Hematopoietic multipotent progenitor cell treated with erythropoietin and hydrocortisone succinate and interleukin-3 and kit ligand, for 15 days (in vitro differentiated cells): ENCODE data around the gene PLEKHM3.
"Not testable (repeated sequence)": the region's sequence is repeated elsewhere in the genome, so short reads cannot be mapped to it uniquely, and the experiment has no call there.

Experiments used
- DNase-seq: peaks from one replicate; pipeline ENCODE4 v3.0.0-alpha.2; 2015; ENCODE audit warnings: low spot score

The PLEKHM3 gene

DNA sequence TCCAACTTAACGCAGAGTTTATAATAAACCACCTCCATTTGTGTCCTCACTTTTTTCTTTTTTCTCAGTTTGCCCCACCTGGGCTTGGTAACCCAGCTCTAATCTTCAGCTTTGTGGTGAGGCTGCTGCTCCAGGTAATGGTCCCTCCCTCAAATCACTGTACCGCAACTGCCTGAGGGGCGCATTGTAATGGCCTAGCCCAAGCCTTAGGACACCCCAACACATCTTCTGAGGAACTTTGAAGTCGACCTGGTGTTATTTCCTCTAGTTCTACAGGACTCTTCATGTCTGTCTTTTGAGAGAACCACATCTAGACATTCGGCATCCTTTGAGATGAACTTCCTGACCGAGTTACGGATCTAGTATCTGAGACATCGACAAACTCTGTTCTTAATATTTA, 99.7 kb downstream of the PLEKHM3 start:
- DNase-seq, result no peak

DNA sequence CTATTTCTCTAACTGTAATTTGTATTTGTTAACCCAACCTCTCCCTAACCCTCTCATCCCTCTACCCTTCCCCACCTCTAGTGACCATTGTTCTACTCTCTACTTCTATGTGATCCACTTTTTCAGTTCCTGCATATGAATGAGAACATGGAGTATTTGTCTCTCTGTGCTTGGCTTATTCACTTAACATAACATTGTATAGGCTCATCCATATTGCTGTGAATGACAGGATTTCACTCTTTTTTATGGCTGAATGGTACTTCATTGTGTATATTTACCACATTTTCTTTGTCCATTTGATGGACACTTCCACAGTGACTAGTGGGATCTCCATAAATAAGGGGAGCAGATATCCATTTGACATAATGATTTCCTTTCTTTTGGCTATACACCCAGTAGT, 103.7 kb downstream of the PLEKHM3 start:
- DNase-seq, result no peak

DNA sequence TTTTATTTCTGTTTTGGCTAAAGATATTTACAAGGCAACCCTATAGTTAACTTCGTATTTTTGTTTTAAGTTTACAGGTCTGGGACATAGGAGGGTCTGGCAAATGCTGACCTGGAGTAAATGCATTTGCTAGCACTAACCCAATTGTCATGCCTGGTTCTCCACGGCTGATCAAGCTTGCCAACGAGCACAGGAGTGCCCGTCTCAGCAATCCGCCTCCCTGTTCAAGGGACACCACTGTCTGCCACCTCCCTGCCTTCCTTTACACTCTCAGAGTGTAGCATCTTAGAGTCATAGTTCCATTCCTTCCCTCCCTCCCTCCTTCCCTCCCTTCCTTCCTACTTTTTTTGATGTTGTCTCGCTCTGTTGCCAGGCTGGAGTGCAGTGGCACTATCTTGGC, 104.6 kb downstream of the PLEKHM3 start:
- DNase-seq, result no peak

DNA sequence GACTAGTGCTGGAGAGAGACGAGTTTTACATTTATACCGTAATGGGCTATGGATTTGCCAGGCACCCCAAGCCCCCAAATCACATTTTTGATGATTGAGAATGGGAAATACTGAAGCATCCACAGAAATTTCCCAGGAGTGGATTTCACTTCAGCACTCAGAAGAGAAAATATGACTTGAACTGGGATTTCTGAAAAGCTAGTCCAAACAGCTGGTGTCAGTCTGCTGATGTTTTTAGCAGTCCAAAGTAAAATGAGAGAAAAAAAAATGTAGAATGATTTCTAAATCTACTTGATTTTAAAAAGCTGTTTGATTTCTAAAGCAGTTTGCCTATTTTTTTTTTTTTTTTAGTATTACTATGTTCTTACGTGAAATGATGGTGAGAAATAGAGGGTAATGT, 105.0 kb downstream of the PLEKHM3 start:
- no peak for DNase-seq

DNA sequence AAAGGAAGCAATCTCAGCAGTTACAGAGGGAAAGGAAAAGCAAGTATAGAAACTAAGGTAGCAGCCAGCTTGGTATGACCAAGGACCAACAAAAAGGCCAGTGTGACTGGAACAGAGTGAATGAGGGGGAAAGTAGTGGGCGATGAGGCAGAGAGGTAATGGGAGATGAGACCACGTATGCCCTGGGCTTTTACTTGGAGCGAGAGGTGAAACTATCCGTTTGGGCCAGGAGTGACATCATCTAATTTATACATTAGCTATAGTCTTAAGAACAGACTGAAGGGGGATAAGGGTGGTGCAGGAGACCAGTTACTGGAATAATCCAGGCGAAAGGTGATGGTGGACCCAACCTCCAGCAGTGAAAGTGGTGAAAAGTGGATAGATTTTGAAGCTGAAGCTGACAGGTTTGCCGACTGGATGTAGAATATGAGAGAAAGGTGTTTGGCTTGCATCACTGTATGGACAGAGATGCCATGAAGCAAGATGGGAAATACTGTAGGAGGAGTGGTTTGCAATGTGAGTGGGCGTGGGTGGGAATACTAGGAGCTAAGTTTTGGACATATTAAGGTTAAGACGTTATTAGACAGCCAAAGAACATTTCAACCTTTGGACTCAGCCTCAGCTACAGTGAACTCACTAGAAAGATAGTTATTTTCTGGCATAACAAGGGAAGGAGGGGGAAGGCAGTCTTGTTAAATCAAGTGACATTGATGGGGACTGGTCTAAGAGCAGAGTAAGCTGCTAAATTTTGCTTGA, 106.0 kb downstream of the PLEKHM3 start:
- DNase-seq, result no peak

DNA sequence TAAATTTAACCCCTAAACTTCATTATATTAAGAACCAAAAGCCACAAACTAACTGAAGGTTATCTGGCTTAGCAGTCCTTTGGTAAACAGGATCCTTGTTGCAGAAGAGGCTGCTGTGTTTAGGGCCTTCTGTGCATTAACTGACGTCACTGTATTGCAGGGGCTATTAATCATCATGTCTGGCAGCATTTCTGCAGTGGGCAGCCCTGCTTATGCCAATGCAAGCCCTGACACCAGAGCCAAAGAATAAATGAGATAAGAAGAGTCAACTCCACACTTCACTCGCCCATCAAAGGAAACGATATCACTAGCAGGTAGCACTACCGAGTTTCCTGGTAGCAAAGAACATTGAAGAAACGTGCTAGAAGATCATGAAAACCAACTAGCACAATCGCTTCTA, 110.6 kb downstream of the PLEKHM3 start:
- DNase-seq, result no peak

DNA sequence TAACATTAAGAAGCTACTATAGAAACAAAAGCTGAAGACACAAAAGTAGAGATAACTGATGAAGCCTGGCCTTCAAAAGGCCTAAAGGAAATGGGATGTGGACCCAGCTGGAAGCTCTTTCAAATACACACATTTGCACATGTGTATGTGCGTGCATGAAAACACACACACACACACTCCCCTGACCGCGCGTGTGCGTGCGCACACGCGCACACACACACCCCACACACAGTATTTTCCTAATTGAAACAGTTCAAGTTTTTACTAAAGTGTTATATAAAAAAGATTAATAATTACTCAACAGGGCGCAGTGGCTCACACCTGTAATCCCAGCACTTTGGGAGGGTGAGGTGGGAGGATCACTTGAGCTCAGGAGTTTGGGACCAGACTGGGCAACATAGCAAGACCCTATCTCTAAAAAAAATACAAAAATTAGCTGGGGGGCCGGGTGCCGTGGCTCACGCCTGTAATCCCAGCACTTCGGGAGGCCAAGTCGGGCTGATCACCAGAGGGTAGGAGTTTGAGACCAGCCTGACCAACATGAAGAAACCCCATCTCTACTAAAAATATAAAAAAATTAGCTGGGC, 111.5 kb downstream of the PLEKHM3 start:
- DNase-seq, result no peak

DNA sequence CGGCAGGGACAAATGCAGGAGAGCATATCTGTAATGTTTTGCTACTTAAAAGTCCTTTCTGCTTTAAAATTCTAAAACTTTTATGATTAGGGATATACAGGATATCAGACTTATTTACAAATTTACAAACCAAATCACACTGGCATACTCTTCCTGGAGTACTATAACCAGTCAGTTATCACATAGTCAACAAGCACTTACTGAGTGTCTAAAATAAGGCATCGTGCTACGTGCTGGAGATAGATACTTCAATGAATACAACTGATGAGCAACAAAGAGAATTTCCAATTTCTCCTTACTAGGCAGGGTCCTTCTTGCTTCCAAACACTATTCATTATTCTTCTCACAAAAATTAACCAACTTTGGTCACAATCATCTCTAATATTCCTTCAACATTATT, 113.5 kb downstream of the PLEKHM3 start:
- no peak for DNase-seq

DNA sequence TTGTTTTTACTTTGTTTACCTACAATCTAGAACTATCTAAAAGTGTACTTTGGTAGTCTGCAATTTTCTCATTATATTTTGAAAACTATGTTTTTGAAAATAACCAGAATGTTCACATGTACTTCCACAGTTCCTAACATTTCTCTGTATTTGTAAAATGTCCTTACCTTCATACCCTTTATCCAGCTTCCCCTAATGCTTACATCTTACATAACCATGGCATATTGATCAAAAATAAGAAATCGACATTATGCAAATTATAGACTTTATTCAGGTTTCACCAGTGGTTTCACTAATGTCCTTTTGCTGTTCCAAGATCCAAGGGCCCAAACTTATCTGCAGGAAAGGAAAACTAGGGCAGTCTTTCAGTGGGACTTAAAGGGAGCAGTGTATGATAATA, 114.1 kb downstream of the PLEKHM3 start:
- DNase-seq, result no peak

DNA sequence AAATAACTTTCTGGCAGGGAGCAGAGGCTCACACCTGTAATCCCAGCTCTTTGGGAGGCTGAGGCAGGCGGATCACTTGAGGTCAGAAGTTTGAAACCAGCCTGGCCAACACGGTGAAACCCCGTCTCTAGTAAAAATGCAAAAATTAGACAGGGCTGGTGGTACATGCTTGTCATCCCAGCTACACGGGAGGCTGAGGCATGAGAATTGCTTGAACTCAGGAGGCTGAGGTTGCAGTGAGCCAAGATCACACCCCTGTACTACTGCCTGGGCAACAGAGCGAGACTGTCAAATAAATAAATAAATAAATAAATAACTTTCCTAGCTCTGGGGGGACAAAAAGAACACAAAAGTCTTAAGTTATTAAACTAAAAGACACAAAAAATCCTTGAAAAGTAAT, 118.8 kb downstream of the PLEKHM3 start:
- not testable (repeated sequence) for DNase-seq

DNA sequence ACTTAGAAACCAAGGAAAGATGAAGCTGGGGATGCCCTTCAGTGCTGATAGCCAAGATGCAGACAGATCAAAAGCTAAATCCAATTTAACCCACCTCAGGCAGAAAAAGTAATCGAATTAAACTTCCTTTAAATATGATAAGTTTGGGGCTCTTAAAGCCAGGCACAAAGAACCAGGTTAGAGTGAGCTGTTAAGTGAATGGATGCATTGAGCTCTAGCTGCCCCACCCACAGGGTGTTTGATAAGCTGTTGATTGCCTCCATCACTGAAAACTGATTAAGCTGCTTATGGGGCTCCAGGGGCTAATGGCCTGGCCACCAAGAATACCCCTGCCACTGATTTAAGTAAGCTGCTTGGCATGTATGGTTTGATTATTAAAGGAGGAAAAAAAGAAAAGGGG, 119.8 kb downstream of the PLEKHM3 start:
- DNase-seq, result no peak

DNA sequence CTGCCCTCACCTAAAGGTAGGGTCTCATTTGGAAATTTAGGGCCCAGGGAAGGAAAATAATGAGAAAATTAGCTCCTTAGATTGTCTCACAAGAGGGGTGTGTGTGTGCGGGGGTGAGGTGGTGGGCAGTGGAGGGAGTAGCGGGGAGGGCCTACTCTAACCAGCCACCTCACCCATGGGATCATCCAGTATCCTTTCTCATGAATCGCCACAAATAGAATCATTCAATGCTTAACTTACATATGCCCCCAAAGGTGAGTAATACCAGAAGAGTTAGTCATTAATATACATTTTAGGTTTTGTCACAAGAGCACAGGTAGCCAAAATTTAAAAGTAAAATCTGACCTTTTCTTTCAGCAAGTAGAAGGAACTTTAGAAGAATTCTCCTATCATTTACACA, 122.1 kb downstream of the PLEKHM3 start:
- DNase-seq, result no peak

DNA sequence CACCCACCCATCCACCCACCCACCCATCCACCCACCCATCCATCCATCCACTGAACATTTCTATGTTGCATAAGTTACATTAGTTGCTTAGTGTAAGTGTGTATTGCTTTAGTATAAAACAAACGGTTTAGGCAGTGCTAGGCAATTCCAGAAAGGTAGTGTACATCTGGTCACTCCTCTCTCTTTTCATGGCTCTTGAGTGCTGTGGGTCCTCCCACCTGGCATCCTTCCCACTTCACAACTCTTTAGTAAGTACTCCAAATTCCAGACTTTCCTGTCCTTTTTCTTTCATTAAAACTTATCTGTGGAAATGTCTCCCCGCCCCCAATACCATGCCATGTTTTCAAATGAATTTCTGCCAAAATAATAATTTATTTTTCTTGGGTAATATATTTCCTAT, 122.5 kb downstream of the PLEKHM3 start:
- DNase-seq, result no peak

DNA sequence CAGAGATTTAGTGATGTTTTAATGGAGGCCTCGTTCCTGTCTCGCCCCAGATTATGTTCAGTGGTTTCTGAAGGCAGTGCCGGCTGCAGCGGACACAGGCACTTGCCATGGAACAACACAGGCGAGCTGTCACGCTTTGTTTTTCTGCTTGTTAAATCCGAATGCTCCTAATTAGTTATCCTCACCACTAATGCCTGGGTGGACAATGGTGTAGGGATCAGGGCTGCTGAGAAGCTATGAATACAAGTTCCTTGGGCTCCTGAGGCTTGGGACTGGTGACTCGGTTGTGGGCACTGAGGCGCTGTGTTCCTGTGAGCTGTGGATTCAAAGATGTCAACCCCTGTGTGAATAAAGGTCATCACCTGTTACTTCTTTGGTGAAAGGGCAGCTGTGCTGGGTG, 123.5 kb downstream of the PLEKHM3 start:
- no peak for DNase-seq

DNA sequence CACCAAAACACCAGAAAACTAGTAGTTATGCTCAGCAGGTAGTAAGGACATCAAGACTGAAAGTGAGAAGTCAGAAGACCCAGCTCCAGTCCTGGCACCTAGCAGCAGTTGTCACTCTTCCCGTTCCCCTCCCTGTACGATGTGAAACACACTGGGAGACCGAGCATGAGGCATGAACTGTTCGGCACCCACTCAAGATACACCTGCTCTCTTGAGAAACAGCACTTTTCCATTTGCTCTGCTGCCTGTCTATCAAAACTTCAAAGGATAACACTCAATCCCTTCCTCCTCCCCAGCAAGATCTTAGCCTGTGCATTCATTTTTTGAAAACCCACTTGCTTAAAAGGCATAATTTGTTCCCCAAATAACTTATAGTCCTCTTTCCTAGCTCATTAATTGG, 123.9 kb downstream of the PLEKHM3 start:
- no peak for DNase-seq

DNA sequence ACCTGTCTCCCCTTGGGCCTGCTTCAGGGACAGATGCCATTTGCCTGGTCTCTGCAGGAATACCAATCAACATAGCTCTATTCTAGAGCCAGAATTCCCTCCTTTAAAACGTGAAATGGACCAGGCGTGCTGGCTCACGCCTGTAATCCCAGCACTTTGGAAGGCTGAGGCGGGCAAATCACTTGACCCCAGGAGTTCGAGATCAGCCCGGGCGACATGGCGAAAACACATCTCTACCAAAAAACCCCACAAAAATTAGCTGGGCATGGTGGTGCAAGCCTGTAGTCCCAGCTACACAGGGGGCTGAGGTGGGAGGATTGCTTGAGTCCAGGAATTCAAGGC, 127.0 kb downstream of the PLEKHM3 start:
- no peak for DNase-seq

DNA sequence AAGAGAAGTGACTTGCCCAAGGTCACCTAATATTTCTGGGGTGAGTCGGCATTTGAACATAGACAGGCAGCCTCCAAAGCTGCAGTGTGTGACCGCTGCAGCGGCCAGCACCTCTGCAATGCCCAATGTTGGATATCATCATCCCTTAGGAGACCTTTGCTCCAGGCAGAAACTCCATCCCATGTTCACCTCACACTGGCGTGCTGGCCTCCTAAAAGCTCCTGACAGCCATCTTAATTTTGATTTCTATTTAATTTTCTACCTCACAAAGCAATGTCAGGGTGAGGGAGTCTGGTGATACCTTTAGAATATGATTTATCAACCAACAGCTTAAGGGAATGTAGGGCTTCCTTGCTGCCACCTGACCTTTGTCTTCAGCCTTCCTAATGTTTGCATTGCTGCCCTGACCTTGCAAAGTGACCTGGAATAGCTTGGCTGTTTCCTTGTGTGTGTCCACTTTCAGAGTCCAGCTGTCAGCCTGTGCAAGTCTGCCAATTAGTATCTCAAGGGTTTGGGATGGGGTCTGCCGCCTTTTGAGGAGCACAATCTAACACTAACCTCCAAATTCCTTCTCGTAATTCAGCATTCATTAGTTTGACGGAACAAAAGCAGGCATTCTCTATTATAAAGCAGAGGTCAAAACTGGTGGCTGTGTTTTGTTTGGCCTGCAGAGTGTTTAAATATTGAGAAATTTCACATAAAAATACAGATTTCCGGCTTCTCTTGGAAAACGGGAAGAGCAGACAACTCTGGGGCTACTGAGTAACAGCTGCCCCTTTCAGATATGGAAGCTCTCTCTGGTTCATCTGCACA, 127.6 kb downstream of the PLEKHM3 start:
- DNase-seq, result no peak

DNA sequence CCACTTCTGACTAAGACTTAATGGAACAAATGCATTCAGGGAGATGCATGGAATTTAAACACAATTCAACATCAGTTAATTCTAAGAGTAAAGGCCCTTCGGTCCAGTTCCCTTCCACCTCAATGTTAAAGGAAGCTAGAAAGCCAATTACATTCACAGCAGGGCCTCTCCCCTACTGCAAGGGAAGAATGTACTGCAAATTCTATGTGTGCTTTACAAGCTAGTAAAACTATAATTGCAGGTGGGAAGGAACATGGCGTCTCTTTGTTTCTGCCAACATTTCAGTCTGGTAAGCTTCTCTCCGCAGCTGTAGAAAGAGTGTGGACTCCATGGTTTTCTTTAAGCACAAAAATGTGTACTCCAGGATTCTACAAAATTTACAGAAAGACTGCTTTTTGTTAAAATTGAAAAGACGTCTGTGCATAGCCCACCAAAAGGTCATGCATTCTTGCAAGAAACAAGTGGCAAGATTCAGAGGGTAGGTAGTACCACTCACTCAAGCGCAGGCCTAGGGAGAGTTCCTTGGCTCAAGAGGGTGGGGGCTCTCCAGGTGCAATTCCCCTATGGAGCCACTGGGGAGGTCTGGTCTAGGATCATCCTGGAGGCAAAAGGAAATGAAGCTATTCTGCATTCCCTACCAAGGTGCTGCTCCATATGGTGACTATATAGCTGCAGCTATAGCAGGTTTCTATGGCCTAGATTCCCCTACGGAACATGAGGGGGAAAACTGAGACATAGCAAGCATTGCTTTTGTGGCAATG, 128.6 kb downstream of the PLEKHM3 start:
- no peak for DNase-seq

DNA sequence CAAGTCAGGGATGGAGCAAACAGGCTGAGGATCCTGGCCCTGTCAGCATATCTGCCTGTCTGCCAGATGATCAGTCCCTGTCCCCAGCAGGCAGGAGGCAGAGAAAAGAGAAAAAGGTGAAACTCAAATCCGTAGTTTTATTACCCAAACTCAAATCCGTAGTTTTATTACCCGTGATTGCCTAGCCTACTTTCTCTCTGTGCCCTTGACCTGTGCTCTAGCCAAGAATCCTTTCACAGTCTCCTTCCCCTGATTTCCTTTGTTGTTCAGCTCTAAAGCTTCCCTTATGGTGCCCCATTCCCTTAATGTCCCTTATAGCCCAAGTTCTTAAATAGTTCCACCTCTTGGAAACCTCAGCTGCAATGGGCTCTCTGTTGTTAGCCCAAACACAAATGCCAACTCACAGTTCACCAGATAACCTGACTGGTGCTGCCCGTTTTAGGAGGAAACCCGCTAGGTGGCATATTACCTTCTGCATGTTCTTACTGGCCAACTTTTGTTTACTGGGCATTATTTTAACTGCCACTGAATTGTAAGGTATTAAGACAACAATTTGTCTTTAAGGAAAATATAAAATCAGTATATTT, 130.0 kb downstream of the PLEKHM3 start:
- no peak for DNase-seq

DNA sequence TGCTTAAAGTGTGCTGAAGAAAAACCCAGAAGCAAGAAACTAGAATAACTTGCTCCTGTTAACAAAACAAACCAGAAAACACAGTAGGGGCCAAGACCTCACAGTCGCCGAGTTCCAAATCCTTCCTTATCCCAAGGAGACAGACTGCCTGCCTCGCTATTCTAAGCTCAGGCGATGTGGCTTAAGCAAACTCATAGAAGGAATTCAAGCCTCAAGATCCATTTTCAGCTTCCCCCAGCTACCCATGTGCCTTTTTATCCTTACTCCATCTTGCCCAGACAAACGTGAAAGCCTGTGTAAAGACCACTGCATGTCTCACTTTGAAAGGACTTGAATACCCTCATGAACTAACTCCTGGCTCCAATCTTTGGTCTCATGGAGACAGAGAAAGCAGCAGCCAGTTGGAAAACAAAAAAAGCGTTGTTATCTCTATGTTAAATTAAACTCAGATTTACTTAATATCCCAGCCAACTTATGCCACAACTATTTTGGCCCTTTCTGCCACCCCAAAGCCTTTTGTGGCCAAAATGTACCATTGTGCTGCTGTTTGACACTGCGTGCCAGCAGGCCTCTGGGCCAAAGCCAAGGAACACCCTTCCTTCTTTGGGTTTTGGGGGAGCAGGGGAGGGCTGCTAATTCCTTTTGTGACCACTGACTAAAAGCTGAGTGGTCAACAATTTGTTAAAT, 132.5 kb downstream of the PLEKHM3 start:
- DNase-seq, result no peak

DNA sequence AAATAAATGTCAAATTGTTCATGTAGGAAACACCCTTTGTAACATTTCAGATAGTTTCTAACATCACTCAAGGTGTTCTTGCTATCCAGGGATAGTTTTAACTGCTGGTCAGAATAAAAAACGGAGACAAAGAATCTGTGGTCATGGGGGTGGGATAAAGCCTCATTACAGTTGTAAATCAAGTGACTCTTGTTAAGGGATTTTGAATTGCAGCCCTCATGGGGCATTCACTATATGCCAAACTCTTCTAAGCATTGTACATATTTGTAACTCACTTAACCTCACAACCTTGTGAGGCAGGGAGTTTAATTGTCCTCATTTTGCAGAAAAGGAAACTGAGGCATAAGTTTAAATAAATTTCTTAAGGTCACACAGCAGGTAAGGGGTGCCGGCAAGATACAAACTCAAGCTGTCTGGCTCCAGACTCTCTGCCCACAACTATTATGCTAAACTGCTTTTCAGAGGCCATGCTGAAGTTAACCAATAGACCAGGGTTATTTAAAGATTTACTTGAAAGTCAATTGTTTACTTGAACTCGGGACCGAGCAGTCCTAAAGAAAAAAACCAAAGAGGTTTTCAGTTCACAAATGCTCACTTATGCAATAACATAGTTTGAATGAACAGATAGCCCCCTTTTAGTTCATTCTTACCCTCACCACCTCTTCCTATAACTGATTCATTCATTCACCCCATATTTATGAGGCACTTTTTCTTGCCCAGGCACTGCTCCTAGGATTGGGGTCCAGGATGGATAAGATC, 134.1 kb downstream of the PLEKHM3 start:
- DNase-seq, result no peak
